Lower leg skin (tissue), 4 donors: ENCODE data around the gene ST8SIA2. TPM values are rescaled to one million over a fixed set of nuclear protein-coding genes. Genes with fewer than 3 reads are reported as not detected.

ENCODE experiments used
- DNase-seq, 2 donors: peaks; one replicate each; pipeline ENCODE4 v3.0.0-alpha.2; 2019; ENCODE audit warnings: low spot score in 2 of 2
- H3K4me3 ChIP-seq: fragments of 200-600 bp; sonication (generic); 2 replicates; pipeline ENCODE4 v1.5.1; 2017; ENCODE audit warnings: mild to moderate bottlenecking, low read depth; ENCODE audit not compliant: poor library complexity, severe bottlenecking
- CTCF ChIP-seq, 3 donors: fragments of 450-650 bp; IDR thresholded peaks; one replicate each; pipeline ENCODE4 v1.5.1; 2016; ENCODE audit warnings: antibody characterized with exemption in 3 of 3, mild to moderate bottlenecking in 3 of 3, moderate library complexity in 2 of 3
- POLR2A ChIP-seq, 2 donors: fragments of 450-650 bp; IDR thresholded peaks; one replicate each; pipeline ENCODE4 v1.6.1; 2016 to 2017; ENCODE audit warnings: antibody characterized with exemption in 2 of 2, mild to moderate bottlenecking in 1 of 2, moderate library complexity in 1 of 2
- WGBS, 2 donors: methylation state at CpG; one replicate each; pipeline ENCODE4 v1.1.5; 2018; 5-methylcytosine and 5-hydroxymethylcytosine counted together
- intact Hi-C: fragments of 100-400 bp; cut with DNase I; formaldehyde crosslinking; loops from one replicate; pipeline ENCODE4 v1.15.0; 2023; ENCODE audit warnings: low total_unique reads
- total RNA-seq, 4 donors: library from RNA; depleted of rRNA; stranded (reverse); fragments of >200 nt; gene quantifications; one replicate each; pipeline ENCODE4 v1.1.0, GENCODE V29; 2016

The ST8SIA2 gene
- total RNA-seq, 4 donors from 2014 or later = 0.06 TPM; not detected in 3

GRCh38 chr15:92451225-92451825 is 57.6 kb downstream of the ST8SIA2 start:
- no peak overlapping the region for H3K4me3 ChIP-seq
- no peak for TF ChIP-seq POLR2A (IDR thresholded peaks at IDR 0.05)
- 92 to 96% methylated on average over 10 of the region's 10 CpGs for WGBS, 2 donors
- DNase-seq = no peak
- intact Hi-C loops = no loop called here

- 85 to 91% methylated on average over 3 of the region's 3 CpGs for WGBS, 2 donors
- TF ChIP-seq CTCF (IDR thresholded peaks at IDR 0.05) (no peak), POLR2A (IDR thresholded peaks at IDR 0.05) (no peak)
- DNase-seq = no peak
- intact Hi-C loops = no loop called here
- no peak overlapping the region for H3K4me3 ChIP-seq
These were observed 58.5 kb downstream of the ST8SIA2 start for GRCh38 chr15:92452143-92452542.

- H3K4me3 ChIP-seq = no peak overlapping the region
- no peak for DNase-seq
- no peak for TF ChIP-seq POLR2A (IDR thresholded peaks at IDR 0.05)
- no peak for TF ChIP-seq CTCF (IDR thresholded peaks at IDR 0.05)
- intact Hi-C loops = no loop called here
- WGBS, 2 donors = 64 to 96% methylated on average over 3 of the region's 3 CpGs
These were observed 59.9 kb downstream of the ST8SIA2 start for GRCh38 chr15:92453607-92454006.

- WGBS, 2 donors = 94 to 98% methylated on average over 7 of the region's 7 CpGs
These were observed 60.9 kb downstream of the ST8SIA2 start for GRCh38 chr15:92454555-92455105.

GRCh38 chr15:92455271-92455670 is 61.6 kb downstream of the ST8SIA2 start:
- no peak overlapping the region for H3K4me3 ChIP-seq
- 70 to 90% methylated on average over 7 of the region's 7 CpGs for WGBS, 2 donors
- no peak for TF ChIP-seq POLR2A (IDR thresholded peaks at IDR 0.05)
- TF ChIP-seq CTCF (IDR thresholded peaks at IDR 0.05) = no peak
- no peak for DNase-seq
- intact Hi-C loops = no loop called here

More at GRCh38 chr15:92454555-92455105, 60.9 kb downstream of the ST8SIA2 start:
- H3K4me3 ChIP-seq = no peak overlapping the region
- intact Hi-C loops = no loop called here
- DNase-seq = no peak
- TF ChIP-seq POLR2A (IDR thresholded peaks at IDR 0.05) (no peak), CTCF (IDR thresholded peaks at IDR 0.05) (no peak)

GRCh38 chr15:92457471-92458041 is 63.9 kb downstream of the ST8SIA2 start:
- DNase-seq = no peak
- no peak for TF ChIP-seq POLR2A (IDR thresholded peaks at IDR 0.05)
- no peak for TF ChIP-seq CTCF (IDR thresholded peaks at IDR 0.05)
- H3K4me3 ChIP-seq = no peak overlapping the region
- WGBS, 2 donors = 69 to 77% methylated on average over 13 of the region's 13 CpGs
- intact Hi-C loops = no loop called here
